ENCODE measurements around the gene WAC. TPM values are rescaled to one million over a fixed set of nuclear protein-coding genes. Genes with fewer than 3 reads are reported as not detected.
"Not testable (repeated sequence)": the region's sequence is repeated elsewhere in the genome, so short reads cannot be mapped to it uniquely, and the experiment has no call there.

The WAC gene, protein sequence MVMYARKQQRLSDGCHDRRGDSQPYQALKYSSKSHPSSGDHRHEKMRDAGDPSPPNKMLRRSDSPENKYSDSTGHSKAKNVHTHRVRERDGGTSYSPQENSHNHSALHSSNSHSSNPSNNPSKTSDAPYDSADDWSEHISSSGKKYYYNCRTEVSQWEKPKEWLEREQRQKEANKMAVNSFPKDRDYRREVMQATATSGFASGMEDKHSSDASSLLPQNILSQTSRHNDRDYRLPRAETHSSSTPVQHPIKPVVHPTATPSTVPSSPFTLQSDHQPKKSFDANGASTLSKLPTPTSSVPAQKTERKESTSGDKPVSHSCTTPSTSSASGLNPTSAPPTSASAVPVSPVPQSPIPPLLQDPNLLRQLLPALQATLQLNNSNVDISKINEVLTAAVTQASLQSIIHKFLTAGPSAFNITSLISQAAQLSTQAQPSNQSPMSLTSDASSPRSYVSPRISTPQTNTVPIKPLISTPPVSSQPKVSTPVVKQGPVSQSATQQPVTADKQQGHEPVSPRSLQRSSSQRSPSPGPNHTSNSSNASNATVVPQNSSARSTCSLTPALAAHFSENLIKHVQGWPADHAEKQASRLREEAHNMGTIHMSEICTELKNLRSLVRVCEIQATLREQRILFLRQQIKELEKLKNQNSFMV
- total RNA-seq = 62.8 TPM

GRCh38 chr10:28532337-28533185, at the start of gene WAC:
WAC (plus strand) TSS chr10:28533118; CDS start chr10:28533580, 462 bp downstream.
- ATAC-seq = peak; percentile 95

- no peak for ATAC-seq
These were observed 43.7 kb upstream of the WAC start for GRCh38 chr10:28489206-28489605.

DNA sequence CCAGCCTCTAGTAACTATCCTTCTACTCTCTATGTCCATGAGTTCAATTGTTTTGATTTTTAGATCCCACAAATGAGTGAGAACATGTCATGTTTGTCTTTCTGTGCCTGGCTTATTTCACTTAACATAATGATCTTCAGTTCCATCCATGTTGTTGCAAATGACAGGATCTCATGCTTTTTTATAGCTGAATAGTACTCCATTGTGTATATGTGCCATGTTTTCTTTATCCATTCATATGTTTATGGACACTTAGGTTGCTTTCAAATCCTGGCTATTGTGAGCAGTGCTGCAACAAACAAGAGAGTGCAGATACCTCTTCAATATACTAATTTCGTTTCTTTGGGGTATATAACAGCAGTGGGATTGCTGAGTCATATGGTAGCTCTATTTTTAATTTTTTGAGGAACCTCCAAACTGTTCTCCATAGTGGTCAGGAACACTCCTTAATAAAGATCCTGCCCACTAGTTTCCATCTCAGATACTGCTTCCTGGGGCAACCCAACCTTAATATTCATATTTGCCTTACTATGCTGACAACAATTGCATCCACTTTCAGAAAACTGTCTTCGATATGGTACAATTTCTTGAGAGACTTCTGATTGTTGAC, 42.6 kb upstream of the WAC start:
- not testable (repeated sequence) for ATAC-seq

- ATAC-seq = no peak
These were observed 40.6 kb upstream of the WAC start for GRCh38 chr10:28492116-28492920.

DNA sequence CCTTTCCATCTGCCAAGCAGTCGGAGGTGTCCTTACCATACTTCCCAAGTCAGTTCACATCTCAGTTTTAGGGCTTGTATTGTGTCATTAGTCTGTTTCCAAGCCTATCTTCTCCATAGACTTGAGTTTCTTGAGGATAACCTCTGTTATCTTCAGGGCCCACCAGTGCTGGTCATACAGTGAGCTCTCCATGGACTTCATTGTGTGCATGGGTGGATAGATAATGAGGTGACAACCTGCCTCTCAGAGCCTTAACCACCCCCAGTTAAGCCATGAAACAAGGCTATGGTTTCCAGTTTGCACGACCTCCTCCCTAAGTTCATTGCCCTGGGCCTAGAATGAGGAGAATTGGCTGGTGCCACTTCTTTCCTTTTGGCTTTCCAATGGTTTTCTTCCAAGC, 38.5 kb upstream of the WAC start:
- no peak for ATAC-seq

GRCh38 chr10:28495084-28495483, 37.8 kb upstream of the WAC start:
- ATAC-seq = no peak

- ATAC-seq = no peak
These were observed 36.9 kb upstream of the WAC start for GRCh38 chr10:28496017-28496416.

GRCh38 chr10:28496481-28496961, 36.4 kb upstream of the WAC start:
- no peak for ATAC-seq

- no peak for ATAC-seq
These were observed 35.4 kb upstream of the WAC start for GRCh38 chr10:28497313-28498126.

DNA sequence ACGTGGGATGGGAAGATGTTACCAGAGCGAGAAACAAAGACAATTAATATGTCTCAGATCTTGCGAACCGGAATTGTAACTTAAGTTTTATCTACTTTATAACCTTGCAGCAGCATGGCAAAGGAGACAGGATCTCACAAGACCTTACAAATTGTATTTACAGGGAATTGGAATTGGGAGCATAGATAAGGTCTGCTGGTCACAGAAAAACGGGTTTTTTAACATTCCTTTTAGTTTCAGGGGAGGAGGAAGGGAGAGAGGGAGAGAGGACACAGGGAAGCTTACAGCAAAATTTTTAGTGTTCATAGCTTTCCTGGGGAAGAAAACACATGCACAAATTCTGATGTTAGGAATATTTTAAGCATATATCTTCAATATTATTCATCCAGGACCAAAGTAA, 32.7 kb upstream of the WAC start:
- not testable (repeated sequence) for ATAC-seq

GRCh38 chr10:28503114-28503513, 29.8 kb upstream of the WAC start:
- ATAC-seq = peak; percentile 54

- no peak for ATAC-seq
These were observed 27.5 kb upstream of the WAC start for GRCh38 chr10:28505359-28505959.

GRCh38 chr10:28508304-28508925, 24.5 kb upstream of the WAC start:
- ATAC-seq = no peak

GRCh38 chr10:28509286-28509685, 23.6 kb upstream of the WAC start:
- ATAC-seq = no peak

DNA sequence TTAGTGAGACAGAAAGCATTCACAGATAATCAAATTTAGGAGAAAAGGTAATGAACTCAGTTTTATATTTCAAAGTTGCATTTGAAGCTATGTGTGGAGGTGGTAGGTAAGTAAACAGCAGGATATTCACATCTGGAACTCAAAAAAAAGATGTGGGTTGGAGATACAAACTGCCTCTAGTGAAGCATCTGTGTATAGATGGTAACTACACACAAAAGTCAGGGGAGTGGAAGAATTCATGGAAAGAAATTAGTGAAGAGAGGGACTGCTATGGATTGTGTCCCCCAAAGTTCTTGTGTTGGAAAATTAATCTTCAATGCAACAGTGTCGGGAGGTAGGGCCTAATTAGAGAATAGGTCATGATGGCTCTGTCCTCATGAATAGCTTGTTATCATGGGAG, 18.3 kb upstream of the WAC start:
- no peak for ATAC-seq

- no peak for ATAC-seq
These were observed 12.6 kb upstream of the WAC start for GRCh38 chr10:28520346-28520745.

DNA sequence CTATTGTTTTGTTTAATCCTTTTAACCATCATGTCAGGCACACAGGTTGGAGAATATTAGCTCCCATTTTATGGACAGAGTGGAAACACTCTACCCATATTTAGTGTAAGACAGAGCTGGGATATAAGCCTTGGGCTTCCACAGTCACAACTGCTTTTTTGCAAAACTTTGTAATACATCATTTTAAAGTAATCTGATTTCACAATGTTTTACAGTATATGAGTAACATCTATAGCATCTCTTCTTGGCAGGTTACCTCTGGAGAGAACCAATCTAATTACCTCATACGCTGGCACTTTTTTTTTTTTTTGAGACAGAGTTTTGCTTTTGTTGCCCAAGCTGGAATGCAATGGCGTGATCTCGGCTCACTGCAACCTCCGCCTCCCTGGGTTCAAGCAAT, 12.1 kb upstream of the WAC start:
- peak; percentile 53 for ATAC-seq

DNA sequence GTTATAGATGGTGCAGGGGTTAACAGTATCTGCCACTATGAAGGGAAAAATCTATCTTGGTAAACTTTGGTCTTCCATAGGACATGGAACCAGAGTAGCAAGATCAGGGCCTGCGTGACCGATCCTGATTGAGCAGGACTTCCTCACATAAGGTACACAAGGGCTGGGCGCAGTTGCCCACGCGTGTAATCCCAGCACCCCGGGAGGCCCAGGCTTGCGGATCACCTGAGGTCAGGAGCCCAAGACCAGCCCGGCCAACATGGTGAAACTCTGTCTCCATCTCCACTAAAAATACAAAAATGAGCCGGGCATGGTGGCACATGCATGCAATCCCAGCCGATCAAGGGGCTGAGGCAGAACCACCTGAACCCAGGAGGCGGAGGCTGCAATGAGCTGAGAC, 11.0 kb upstream of the WAC start:
- peak; percentile 11 for ATAC-seq

DNA sequence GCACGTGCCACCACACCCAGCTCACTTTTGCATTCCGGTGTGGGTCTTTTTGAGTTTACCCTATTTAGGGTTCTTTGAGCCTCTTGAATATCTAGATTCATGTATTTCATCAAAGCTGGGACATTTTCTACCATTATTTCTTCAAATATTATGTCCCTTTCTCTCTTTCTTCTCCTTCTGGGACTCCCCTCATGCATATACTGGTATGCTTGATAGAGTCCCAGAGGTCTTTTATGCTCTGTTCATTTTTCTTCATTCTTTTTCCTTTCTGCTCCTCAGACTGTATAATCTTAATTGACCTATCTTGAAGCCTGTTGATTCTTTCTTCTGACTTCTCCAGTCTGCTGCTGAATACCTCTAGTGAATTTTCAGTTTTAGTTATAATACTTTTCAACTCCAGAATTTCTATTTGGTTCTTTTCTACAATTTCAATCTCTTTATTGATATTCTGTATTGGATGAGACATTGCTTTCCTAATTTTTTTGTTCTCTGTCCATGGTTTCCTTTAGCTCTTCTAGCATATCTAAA, 9.1 kb upstream of the WAC start:
- no peak for ATAC-seq

GRCh38 chr10:28530751-28531150, 2.2 kb upstream of the WAC start:
- ATAC-seq = no peak
